ENCODE results near the gene NEK1.

DNA sequence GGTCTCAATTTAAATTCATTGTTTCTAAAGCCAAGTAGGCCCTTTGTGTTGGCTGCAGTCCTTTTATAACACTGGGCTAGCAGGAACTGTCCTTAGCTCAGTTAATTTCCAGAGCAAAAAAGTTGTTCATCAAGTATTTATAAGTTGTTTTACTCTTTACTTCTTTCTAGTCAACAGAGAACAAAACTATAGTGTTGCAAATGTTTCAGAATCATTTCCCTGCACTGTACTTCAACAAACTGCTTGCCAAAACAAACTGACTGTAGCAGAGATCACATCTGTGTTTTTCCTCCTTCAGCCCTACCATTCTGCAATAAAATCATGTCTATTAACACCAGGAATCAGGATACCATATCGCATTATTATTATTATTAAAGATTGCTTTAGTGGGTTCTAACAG lies 173.1 kb downstream of the NEK1 start:
- TF ChIP-seq, protein P1, sequence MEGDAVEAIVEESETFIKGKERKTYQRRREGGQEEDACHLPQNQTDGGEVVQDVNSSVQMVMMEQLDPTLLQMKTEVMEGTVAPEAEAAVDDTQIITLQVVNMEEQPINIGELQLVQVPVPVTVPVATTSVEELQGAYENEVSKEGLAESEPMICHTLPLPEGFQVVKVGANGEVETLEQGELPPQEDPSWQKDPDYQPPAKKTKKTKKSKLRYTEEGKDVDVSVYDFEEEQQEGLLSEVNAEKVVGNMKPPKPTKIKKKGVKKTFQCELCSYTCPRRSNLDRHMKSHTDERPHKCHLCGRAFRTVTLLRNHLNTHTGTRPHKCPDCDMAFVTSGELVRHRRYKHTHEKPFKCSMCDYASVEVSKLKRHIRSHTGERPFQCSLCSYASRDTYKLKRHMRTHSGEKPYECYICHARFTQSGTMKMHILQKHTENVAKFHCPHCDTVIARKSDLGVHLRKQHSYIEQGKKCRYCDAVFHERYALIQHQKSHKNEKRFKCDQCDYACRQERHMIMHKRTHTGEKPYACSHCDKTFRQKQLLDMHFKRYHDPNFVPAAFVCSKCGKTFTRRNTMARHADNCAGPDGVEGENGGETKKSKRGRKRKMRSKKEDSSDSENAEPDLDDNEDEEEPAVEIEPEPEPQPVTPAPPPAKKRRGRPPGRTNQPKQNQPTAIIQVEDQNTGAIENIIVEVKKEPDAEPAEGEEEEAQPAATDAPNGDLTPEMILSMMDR (IDR thresholded peaks at IDR 0.05): no peak
- TF ChIP-seq POLR2AphosphoS5 (IDR thresholded peaks at IDR 0.05): no peak

Measured in suprapubic skin (tissue), 3 donors.